Measurements from ENCODE around the gene TMED3.

The TMED3 gene

GRCh38 chr15:79310985-79311900 lies at the start of gene TMED3:
Gene TMED3 (plus strand): TSS chr15:79311112. CDS start chr15:79311250, 138 bp downstream.
- DNase-seq: peak; percentile 87

DNA sequence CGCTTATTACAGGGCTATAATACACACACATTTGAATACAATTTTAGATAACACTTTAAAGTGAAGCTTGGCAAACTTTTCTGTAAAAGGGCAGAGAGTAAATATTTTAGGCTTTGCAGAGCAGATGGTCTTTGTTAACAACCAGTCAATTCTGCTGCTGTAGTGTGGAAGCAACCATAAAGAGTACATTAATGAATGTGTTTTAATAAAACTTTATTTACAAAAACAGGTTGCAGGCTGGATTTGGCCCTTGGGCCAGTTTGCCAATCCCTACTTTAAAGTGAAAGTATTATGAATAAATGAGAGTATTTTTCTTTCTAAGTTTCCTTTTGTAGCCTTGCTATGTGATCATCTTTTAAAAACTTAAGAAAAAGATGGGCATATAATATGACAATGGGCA lies 49.1 kb upstream of the TMED3 start:
- no peak for DNase-seq

- DNase-seq: no peak
Observed at GRCh38 chr15:79265167-79265566, 45.7 kb upstream of the TMED3 start.

- DNase-seq: no peak
Observed at GRCh38 chr15:79265987-79266579, 44.8 kb upstream of the TMED3 start.

DNA sequence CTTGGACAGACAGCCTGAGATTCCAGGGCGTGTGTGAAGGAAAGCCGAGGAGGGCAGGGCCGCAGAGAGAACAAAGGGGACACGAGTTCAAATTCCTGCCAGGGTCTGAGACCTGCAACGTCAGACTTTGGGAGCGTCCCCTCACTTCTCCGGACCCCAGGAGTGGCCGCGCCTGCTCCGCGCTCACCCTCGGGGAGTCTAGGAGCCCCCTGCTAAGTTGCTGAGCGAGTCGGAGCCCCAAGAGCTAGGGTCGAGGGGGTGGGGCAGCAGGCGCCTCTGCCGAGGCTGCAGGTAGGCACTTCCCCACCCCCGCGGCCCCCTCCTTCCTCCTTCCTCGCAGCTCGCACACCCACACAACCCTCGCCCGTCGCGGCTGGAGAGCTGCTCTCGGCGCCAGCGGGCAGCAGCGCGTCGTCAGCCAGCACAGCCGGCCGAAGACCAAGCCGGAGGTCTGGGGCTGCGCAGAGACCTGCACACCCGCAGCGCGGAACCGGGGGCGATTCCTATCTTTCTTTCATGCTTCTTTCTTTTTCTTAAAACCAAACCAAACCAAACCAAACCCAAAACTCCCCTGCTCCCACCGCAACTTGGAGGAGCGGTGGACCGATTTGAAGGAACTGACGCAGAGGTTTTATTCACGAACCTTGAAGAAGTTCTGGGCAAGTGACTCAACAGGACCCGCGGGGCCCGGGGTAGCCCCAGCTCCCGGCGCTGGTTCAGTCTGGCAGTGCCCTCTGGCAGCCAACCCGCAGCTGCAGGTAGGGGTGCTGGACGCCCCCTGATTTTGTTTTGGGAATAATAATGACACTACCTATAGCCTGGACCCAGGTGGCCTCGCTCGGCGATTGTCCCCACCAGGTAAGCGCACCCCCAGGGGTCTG lies 28.3 kb upstream of the TMED3 start, which contains the start of gene ANKRD34C:
ANKRD34C (plus strand) TSS at position 352 of the 881 bp plus-strand sequence. CDS start 10,563 bp downstream, outside the sequence.
- no peak for DNase-seq

DNA sequence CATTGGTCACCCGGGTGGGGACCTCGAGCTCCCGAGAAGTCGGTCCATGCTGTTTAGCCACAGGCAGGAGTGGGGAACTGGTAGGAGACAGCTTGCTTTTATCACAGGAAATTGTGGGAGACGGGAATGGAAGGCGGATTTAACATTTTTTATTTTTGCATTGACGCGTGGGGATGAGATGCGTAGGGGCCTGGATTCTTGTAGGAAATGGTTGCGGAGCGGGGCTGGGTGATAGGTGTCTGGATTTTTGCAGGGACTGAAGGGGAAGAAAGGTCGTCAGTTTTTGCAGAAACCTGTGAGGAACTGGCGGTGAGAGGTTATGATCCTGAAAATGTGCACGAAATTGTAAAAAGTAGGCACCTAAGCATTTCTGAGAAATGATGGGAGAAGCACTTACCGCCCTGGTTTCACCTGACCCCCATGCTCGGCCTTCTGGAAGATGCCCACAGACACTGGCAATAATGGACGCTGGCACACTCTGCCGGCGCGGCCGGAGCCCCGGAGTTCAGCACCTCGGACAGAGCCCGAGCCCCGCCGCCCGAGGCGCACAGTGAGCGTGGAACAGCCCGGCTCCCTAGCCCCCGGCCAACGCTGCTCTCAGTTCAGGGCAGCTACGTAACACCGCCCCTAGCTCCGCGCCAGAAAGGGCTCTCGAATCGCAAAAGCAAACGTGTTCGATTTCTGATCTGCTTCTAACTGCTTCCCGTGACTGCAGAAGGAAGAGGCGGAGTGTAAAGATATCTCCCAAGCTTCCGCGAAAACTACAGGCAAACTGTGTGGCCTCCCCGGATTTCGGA lies 27.5 kb upstream of the TMED3 start:
- peak; percentile 49 for DNase-seq

DNA sequence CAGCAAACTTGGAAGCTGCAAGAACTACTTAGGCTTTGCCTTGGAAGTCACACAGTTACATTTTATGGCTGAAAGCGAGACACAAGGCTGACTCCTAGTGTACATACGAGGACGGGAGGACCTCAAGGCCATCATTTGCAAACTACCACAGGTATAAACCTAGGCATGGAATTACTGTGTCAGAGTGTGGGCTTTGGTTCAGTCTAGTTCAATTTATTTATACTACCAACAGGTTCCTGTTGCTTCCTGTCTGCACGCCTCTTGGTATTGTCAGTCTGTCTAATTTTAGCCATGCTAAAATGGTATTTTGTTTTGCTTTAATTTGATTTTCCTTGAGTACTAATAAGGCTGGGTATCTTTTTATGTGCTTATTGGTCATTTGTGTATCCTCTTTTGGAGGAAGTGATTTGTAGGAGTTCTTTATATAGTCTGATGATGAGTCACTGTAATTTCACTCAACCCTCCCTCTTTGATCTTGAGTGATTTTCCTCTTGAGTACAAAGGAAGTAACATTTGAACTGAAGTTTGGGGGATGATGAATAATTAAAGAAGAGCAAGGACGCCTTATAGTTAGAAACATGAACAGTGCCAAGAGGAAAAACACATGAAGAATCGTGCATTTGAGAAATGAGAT lies 20.2 kb upstream of the TMED3 start:
- DNase-seq: no peak

DNA sequence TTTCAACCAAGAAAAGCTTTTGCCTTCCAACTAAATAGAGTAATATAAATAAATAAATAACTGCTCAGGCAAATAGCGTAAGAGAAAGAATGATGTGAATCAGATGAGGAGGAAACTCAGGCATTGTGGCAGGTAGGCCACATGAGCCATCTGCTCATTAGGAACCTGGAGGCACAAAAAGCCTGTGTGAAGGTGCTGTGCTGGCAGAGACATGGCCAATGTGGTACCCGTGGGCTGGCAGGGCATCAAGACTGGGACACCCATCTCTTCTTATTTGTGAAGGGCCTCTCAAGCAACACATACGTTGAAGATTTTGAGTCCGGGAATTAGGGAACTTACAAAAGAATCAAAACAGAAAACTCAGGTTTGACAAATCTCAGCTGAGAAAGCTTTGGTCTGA lies 18.9 kb upstream of the TMED3 start:
- no peak for DNase-seq

- no peak for DNase-seq
Observed at GRCh38 chr15:79294075-79294474, 16.8 kb upstream of the TMED3 start.

GRCh38 chr15:79296583-79296982 lies 14.3 kb upstream of the TMED3 start:
- DNase-seq: no peak

DNA sequence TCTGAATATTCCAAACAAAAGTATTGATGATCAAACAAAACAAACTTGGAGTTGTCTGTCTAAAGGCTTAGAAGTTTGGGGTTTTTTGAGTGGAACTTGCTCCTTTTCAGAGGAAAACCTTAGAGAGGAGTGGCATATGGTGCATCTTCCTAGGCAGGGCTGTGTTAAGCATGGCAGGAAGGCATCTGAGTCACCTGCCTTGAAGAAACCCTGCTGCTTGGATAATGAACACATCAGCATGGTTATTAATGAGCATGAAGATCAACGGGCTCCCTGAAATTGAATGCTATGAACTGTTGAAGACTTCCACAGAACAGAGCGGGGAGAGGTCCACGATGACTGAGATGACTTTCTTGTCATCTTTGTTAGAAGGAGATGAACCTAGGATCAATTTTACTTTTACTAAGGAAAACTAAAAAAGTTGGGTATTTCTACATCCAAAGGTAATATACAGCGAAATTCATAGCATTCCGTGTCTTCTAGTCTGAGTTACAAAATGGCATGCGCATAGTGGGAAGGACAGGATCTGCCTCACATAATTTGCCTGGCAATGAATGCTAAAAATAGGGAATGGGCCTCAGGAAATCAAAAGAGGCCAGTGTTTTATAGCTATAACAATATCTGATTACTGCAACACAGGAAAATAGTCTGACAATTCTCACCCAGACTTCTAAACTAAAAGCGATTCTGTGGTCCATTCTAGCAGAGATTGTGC lies 11.6 kb upstream of the TMED3 start:
- DNase-seq: no peak

DNA sequence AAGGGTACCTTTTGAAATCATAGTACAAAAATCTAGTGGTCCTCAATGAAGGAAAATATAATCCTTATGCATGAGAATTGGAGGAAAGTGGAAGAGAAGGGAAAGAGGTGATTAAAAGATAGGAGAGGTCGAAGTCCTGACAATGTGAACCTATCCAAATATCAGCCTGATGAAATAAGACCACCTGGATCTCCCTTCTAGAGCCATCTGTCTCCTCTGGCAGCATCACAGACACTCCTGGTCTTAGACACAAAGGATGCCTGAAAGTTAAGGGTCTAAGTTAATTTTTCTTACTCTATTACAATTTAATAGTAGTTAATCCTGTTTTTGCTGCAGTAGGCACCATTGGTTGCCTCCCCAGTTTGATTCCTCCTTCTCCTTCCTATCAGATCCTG lies 11.1 kb upstream of the TMED3 start:
- DNase-seq: no peak

- no peak for DNase-seq
Observed at GRCh38 chr15:79307251-79307650, 3.7 kb upstream of the TMED3 start.

GRCh38 chr15:79308874-79309273 lies 2.0 kb upstream of the TMED3 start:
- no peak for DNase-seq

DNA sequence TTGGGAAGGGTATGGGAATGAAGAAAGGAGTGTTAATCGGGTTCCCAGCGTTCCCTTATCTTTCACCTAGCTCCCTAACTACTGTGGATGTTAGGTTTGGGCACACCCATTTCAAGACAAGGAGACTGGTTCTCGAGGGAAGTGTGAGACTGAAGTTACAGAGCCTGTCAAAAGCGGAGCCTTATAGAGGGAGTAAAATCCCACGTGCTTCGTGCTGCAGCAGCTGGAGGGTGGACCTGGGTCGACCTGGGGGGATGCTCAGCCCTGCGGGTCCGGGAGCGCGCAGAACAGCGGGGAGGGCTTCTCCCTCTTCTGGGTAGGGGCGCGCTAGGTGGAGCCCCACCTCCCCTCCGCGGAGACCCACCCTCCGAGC lies 314 bp upstream of the TMED3 start:
- DNase-seq: no peak

DNA sequence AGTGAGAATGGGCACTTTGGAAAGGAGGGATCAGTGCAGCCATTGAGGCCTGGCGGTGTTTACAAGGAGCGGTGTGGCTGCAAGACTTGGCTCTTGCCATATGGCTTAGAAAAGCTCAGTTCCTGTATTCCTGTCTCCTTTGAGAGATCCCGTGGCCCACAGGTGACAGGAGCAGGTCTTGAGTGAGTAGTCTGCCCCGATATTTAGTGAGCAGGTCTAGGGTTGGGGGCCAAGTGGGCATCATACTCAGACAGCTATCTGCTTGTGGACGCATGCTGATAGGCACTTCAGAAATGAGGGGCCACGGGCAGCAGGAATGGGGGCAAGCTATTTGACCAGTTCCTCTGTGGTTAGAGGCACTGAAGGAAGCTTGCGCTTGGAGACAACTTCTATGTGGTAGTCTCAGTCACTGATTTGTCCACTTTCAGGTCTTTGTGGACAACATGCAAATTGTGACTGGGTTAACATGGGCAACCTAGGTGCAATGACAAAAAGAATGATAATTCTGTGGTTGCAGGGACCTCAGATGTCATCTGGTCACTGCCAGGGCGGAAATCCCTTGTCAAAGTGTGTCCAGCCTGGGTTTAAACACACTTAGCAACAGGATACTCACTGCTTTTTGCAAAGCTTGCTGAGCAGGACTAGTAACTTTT lies 1.1 kb downstream of the TMED3 start:
- DNase-seq: no peak

GRCh38 chr15:79314186-79314585 lies 3.3 kb downstream of the TMED3 start:
- no peak for DNase-seq

GRCh38 chr15:79314811-79315210 lies 3.9 kb downstream of the TMED3 start:
- no peak for DNase-seq

DNA sequence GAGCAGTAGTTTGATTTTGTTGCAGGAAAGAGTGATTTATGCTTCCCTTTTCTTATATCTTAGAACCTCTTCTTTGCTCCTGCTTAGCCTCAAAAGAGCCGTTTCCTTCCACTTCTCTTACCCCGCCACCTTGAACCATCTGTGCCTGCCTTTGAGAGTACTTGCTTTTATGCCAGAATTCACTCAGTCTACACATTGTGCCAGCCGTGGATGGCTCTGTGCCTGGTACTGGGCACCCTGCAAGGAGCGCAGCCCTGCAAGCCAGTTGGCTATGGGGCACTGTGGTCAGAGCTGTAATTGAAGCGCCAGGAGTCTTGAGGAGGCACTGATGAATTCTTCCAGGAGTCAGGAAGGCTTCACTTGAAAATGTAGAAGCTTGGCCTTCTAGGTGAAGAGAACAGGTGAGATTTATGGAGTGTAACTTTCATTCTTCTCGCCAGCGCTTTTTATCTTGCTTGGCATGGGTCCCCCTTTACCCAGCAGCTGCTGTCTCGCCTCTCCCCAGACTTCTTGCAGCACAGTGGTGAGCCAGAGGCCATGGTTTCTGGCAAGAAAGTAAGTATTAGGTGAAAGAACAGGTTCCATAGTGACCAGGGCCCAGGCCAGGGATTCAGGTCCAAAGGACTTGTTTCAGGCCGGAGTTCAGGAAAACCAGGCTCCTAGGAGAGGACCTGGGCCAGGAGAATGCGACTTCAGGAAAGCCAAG lies 4.9 kb downstream of the TMED3 start:
- DNase-seq: no peak

DNA sequence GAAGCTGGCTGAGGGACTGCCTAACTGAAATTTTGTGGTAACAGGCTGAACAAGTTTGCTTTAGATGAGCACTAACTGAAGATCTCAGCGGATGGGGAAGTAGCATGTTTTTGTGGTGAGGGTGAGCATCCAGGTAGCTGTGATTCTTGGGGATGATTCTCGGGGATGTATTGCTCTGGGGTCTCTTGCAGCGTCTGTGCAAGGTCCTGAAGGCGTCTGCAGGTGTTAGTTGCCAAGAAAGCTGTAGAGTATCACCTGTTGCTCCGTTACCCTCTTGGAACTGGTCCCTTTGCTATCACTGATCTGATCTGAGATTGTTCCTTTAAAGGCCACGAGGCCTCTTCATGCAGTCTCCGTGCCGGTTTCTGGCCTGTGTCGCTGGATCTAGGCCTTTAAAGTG lies 6.0 kb downstream of the TMED3 start:
- no peak for DNase-seq

Data from stimulated activated CD4-positive, alpha-beta T cell treated with anti-CD3 and anti-CD28 coated beads, Interleukin-15, amount 100 ng/mL, for 24 hours (primary cell).